ENCODE data around the gene NOC4L.

GRCh38 chr12:132166093-132166492 is 21.8 kb downstream of the NOC4L start:
- TF ChIP-seq RAD21 (IDR thresholded peaks at IDR 0.05; ENCODE audit: low read depth) (no peak), EGR1 (IDR thresholded peaks at IDR 0.05) (no peak), EP300 (IDR thresholded peaks at IDR 0.05; ENCODE audit: borderline replicate concordance) (no peak), CREB1 (IDR thresholded peaks at IDR 0.05; ENCODE audit: low read depth) (no peak), ZBTB7A (IDR thresholded peaks at IDR 0.05; ENCODE audit: low read depth) (no peak), MAX (IDR thresholded peaks at IDR 0.05) (no peak), TEAD4 (IDR thresholded peaks at IDR 0.05) (no peak), NFIC (IDR thresholded peaks at IDR 0.05) (no peak), TAF1 (IDR thresholded peaks at IDR 0.05; ENCODE audit: low read depth) (no peak), REST (IDR thresholded peaks at IDR 0.05; ENCODE audit: low read depth) (no peak), YY1 (IDR thresholded peaks at IDR 0.05; ENCODE audit: low read depth) (no peak)

Data from Ishikawa (cell line).